ENCODE measurements around the gene CYP2W1. TPM values are rescaled to one million over a fixed set of nuclear protein-coding genes. Genes with fewer than 3 reads are reported as not detected.

The CYP2W1 gene
- total RNA-seq, 1 experiment from 2014 or later: not detected

- BruUV-seq (replicated peaks): no TSS peak
These were observed 39.4 kb downstream of the CYP2W1 start for GRCh38 chr7:1022356-1022755.

GRCh38 chr7:1022801-1023465 lies 40.0 kb downstream of the CYP2W1 start:
- no TSS peak for BruUV-seq (replicated peaks)
- no peak for ATAC-seq
- Histone ChIP-seq H3K4me3 (ENCODE audit: low read length) (no peak overlapping the region), H3K27me3 (ENCODE audit: low read length) (no peaks in the 10 kb centered on the region), H3F3A (ENCODE audit: low read length, unreplicated experiment) (no peaks in the 10 kb centered on the region), H4K20me1 (ENCODE audit: low read length) (peaks cover 20% of the 10 kb centered on the region), H3K36me3 (ENCODE audit: low read depth, low read length) (peaks cover 7% of the 10 kb centered on the region; the same call in 1 of the 2 replicates), H3K27ac (ENCODE audit: low read length) (no peak overlapping the region), H3K79me2 (ENCODE audit: low read length) (peaks cover 52% of the 10 kb centered on the region), H3K4me1 (ENCODE audit: insufficient read depth, low read length) (0 out of 2 replicates have a peak, but pooled peaks cover 4% of the 10 kb centered on the region), H3K9me3 (ENCODE audit: low read length) (no peaks in the 10 kb centered on the region), H3K9ac (ENCODE audit: low read length) (no peak overlapping the region), H3K4me2 (ENCODE audit: low read length) (no peak overlapping the region), H3K9me2 (replicated peaks; ENCODE audit: low read length) (no peaks in the 10 kb centered on the region), H2AFZ (ENCODE audit: low read length) (no peak overlapping the region)
- intact Hi-C loops (cut with micrococcal nuclease): no loop called here
- DNase-seq: no peak
- POLR2A ChIA-PET (ENCODE audit: unreplicated experiment): no interaction called here
- CTCF ChIA-PET: no interaction called here
- TF ChIP-seq EZH2phosphoT487 (IDR thresholded peaks at IDR 0.05; ENCODE audit: borderline replicate concordance, low read length) (no peak), EZH2 (IDR thresholded peaks at IDR 0.05; ENCODE audit: low read length, unreplicated experiment) (no peak)
- TF ChIP-seq, protein P1, sequence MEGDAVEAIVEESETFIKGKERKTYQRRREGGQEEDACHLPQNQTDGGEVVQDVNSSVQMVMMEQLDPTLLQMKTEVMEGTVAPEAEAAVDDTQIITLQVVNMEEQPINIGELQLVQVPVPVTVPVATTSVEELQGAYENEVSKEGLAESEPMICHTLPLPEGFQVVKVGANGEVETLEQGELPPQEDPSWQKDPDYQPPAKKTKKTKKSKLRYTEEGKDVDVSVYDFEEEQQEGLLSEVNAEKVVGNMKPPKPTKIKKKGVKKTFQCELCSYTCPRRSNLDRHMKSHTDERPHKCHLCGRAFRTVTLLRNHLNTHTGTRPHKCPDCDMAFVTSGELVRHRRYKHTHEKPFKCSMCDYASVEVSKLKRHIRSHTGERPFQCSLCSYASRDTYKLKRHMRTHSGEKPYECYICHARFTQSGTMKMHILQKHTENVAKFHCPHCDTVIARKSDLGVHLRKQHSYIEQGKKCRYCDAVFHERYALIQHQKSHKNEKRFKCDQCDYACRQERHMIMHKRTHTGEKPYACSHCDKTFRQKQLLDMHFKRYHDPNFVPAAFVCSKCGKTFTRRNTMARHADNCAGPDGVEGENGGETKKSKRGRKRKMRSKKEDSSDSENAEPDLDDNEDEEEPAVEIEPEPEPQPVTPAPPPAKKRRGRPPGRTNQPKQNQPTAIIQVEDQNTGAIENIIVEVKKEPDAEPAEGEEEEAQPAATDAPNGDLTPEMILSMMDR (conservative IDR thresholded peaks at IDR 0.05; ENCODE audit: low read depth, low read length): no peak

More at GRCh38 chr7:1022356-1022755, 39.4 kb downstream of the CYP2W1 start:
- Histone ChIP-seq H3K27me3 (ENCODE audit: low read length) (no peaks in the 10 kb centered on the region), H3K36me3 (ENCODE audit: low read depth, low read length) (peaks cover 7% of the 10 kb centered on the region; the same call in 1 of the 2 replicates), H3K9me2 (replicated peaks; ENCODE audit: low read length) (no peaks in the 10 kb centered on the region), H3K4me3 (ENCODE audit: low read length) (no peak overlapping the region), H3K4me2 (ENCODE audit: low read length) (no peak overlapping the region), H3K4me1 (ENCODE audit: insufficient read depth, low read length) (0 out of 2 replicates have a peak, but pooled peaks cover 4% of the 10 kb centered on the region), H3F3A (ENCODE audit: low read length, unreplicated experiment) (no peaks in the 10 kb centered on the region), H4K20me1 (ENCODE audit: low read length) (peaks cover 17% of the 10 kb centered on the region), H3K27ac (ENCODE audit: low read length) (no peak overlapping the region), H3K9me3 (ENCODE audit: low read length) (no peaks in the 10 kb centered on the region), H3K9ac (ENCODE audit: low read length) (no peak overlapping the region), H3K79me2 (ENCODE audit: low read length) (peaks cover 46% of the 10 kb centered on the region), H2AFZ (ENCODE audit: low read length) (no peak overlapping the region)
- no peak for TF ChIP-seq EZH2 (IDR thresholded peaks at IDR 0.05; ENCODE audit: low read length, unreplicated experiment)
- TF ChIP-seq, protein P1 (conservative IDR thresholded peaks at IDR 0.05; ENCODE audit: low read depth, low read length): no peak
- no peak for TF ChIP-seq EZH2phosphoT487 (IDR thresholded peaks at IDR 0.05; ENCODE audit: borderline replicate concordance, low read length)
- intact Hi-C loops (cut with micrococcal nuclease): no loop called here
- POLR2A ChIA-PET (ENCODE audit: unreplicated experiment): no interaction called here
- no peak for DNase-seq
- CTCF ChIA-PET: no interaction called here
- ATAC-seq: no peak

DNA sequence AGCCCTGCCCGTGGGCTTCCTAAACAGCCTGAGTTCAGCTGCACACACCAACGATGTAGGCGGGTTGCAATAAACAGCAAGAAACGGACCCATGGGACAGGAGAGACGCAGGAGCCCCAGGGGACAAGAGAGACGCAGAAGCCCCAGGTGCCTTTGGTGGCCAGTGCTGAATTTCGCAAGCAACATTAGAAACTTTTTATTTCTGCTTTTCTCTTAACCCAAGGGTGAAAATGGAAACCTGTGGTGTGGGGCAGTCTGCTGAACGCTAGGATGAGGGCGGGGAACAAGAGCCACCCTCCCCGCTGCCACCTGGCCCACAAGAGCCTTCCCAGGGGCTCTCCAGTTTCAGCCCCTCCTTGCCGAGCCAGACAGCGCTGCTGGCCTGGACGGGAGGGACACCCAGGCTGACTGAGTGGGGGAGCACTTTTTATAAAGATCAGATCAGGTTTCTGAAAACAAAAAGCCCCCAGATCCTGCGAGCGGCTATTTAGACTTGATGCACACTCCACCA lies 41.4 kb downstream of the CYP2W1 start:
- ChIA-PET POLR2A (ENCODE audit: unreplicated experiment) (no interaction called here), CTCF (no interaction called here)
- Histone ChIP-seq H3K4me2 (ENCODE audit: low read length) (no peak overlapping the region), H3K4me1 (ENCODE audit: insufficient read depth, low read length) (peaks cover 13% of the 10 kb centered on the region), H3K9ac (ENCODE audit: low read length) (no peak overlapping the region), H3K79me2 (ENCODE audit: low read length) (peaks cover 54% of the 10 kb centered on the region), H3K36me3 (ENCODE audit: low read depth, low read length) (peaks cover 7% of the 10 kb centered on the region; the same call in 1 of the 2 replicates), H3K9me2 (replicated peaks; ENCODE audit: low read length) (no peaks in the 10 kb centered on the region), H3K27ac (ENCODE audit: low read length) (no peak overlapping the region), H3K4me3 (ENCODE audit: low read length) (no peak overlapping the region), H3K9me3 (ENCODE audit: low read length) (no peaks in the 10 kb centered on the region), H2AFZ (ENCODE audit: low read length) (no peak overlapping the region), H3F3A (ENCODE audit: low read length, unreplicated experiment) (no peaks in the 10 kb centered on the region), H3K27me3 (ENCODE audit: low read length) (no peaks in the 10 kb centered on the region), H4K20me1 (ENCODE audit: low read length) (peaks cover 20% of the 10 kb centered on the region)
- TF ChIP-seq EZH2phosphoT487 (IDR thresholded peaks at IDR 0.05; ENCODE audit: borderline replicate concordance, low read length): no peak
- TF ChIP-seq EZH2 (IDR thresholded peaks at IDR 0.05; ENCODE audit: low read length, unreplicated experiment): no peak
- TF ChIP-seq, protein P1 (conservative IDR thresholded peaks at IDR 0.05; ENCODE audit: low read depth, low read length): no peak
- no TSS peak for BruUV-seq (replicated peaks)
- intact Hi-C loops (cut with micrococcal nuclease): no loop called here
- DNase-seq (no peak), ATAC-seq (no peak)

Measured in PC-3 (cell line).